ENCODE results near the gene CCNI. TPM values are rescaled to one million over a fixed set of nuclear protein-coding genes. Genes with fewer than 3 reads are reported as not detected.

CCNI gene
- total and polyA plus RNA-seq, 3 experiments from 2014 or later, result 191 to 325 (median 206) TPM

DNA sequence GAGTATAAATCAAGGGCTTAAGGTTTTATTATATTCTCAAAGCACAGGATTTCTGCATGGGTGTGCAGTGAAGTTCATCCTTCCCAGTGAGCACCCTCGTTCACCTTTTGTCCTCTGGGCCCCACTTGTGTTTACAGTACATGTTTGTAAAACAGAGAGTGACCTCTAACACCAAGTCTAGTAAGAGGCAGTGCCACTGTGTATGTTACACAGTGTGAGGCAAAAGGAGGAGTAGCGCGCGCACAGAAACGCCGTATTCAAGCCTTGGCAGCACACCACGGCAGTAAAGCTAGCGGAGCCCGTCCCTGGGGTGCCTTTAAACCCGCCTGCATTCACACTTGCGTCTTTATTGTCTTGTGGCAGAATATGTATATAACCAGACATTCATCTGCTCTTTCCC lies 51.9 kb downstream of the CCNI start:
- Histone ChIP-seq H3K4me1 (ENCODE audit: insufficient read depth, low read length) (peaks cover 11% of the 10 kb centered on the region), H3K27me3 (ENCODE audit: insufficient read depth, low read length, poor library complexity, severe bottlenecking) (no peaks in the 10 kb centered on the region), H3K27ac (ENCODE audit: low read depth, low read length) (no peak overlapping the region), H3K9me3 (ENCODE audit: low read length) (no peaks in the 10 kb centered on the region), H3K36me3 (ENCODE audit: insufficient read depth, low read length) (peaks cover 6% of the 10 kb centered on the region), H3K4me3 (ENCODE audit: low read length) (no peak overlapping the region)
- Mint-ChIP-seq H3K36me3 (peaks cover 20 to 80% (median 40%) of the 10 kb centered on the region in 3 donors), H3K27me3 (no peaks in the 10 kb centered on the region), H3K4me3 (no peak overlapping the region), H3K9me3 (no peaks in the 10 kb centered on the region), H3K4me1 (peaks cover 5 to 13% (median 8%) of the 10 kb centered on the region in 3 donors), H3K27ac (no peak overlapping the region)
- no peak for DNase-seq
- ChIA-PET CTCF (no interaction called here), POLR2A (no interaction called here)

- Histone ChIP-seq H3K27ac (ENCODE audit: low read depth, low read length) (no peak overlapping the region), H3K9me3 (ENCODE audit: low read length) (no peaks in the 10 kb centered on the region), H3K27me3 (ENCODE audit: insufficient read depth, low read length, poor library complexity, severe bottlenecking) (no peaks in the 10 kb centered on the region), H3K36me3 (ENCODE audit: insufficient read depth, low read length) (peaks cover 6% of the 10 kb centered on the region), H3K4me3 (ENCODE audit: low read length) (no peak overlapping the region), H3K4me1 (ENCODE audit: insufficient read depth, low read length) (peaks cover 1% of the 10 kb centered on the region)
- DNase-seq, result no peak
- ChIA-PET CTCF (no interaction called here), POLR2A (no interaction called here)
- no peaks in the 10 kb centered on the region for H3K9me3 Mint-ChIP-seq
- no peaks in the 10 kb centered on the region for H3K27me3 Mint-ChIP-seq
- H3K4me1 Mint-ChIP-seq, result peaks cover 0 to 4% (median 0%) of the 10 kb centered on the region in 3 donors
- no peak overlapping the region for H3K27ac Mint-ChIP-seq
- no peak overlapping the region for H3K4me3 Mint-ChIP-seq
- H3K36me3 Mint-ChIP-seq, result peaks cover 21 to 72% (median 41%) of the 10 kb centered on the region in 3 donors
These were observed 53.1 kb downstream of the CCNI start for GRCh38 chr4:77022560-77023179.

DNA sequence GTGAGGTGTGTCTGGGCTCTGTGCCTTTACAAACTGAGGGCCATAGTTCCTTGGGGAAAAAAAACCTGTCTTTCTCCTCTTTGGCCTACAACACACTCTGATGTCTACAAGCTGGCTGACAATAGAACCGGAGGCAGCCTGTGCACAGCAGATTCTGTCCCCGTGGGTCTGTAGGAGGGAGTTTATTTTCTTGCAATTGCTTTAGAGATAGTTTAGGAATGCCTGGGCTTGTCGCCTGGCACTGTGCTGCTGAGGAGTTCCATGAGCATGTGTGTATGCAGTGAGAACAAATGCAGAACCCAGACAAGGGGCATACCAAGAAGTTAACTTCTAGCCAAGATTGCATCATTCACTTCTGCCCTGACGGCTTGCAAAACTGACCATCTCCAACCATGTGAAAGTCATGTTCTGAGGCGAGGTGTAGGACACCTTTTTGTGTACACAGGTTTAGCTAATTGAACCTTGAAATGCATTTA lies 54.1 kb downstream of the CCNI start:
- H3K4me3 ChIP-seq (ENCODE audit: low read length), result no peak overlapping the region
- Mint-ChIP-seq H3K4me3 (no peak overlapping the region), H3K4me1 (no peaks in the 10 kb centered on the region), H3K27ac (no peak overlapping the region), H3K9me3 (no peaks in the 10 kb centered on the region), H3K27me3 (no peaks in the 10 kb centered on the region), H3K36me3 (peaks cover 21 to 72% (median 39%) of the 10 kb centered on the region in 3 donors)
- ChIA-PET CTCF (no interaction called here), POLR2A (no interaction called here)
- no peak overlapping the region for H3K27ac ChIP-seq (ENCODE audit: low read depth, low read length)
- H3K27me3 ChIP-seq (ENCODE audit: insufficient read depth, low read length, poor library complexity, severe bottlenecking), result no peaks in the 10 kb centered on the region
- no peaks in the 10 kb centered on the region for H3K9me3 ChIP-seq (ENCODE audit: low read length)
- no peaks in the 10 kb centered on the region for H3K4me1 ChIP-seq (ENCODE audit: insufficient read depth, low read length)
- no peak for DNase-seq
- H3K36me3 ChIP-seq (ENCODE audit: insufficient read depth, low read length), result peaks cover 6% of the 10 kb centered on the region

- H3K36me3 Mint-ChIP-seq, result peaks cover 17 to 73% (median 42%) of the 10 kb centered on the region in 3 donors
These were observed 55.8 kb downstream of the CCNI start for GRCh38 chr4:77020017-77020416.

DNA sequence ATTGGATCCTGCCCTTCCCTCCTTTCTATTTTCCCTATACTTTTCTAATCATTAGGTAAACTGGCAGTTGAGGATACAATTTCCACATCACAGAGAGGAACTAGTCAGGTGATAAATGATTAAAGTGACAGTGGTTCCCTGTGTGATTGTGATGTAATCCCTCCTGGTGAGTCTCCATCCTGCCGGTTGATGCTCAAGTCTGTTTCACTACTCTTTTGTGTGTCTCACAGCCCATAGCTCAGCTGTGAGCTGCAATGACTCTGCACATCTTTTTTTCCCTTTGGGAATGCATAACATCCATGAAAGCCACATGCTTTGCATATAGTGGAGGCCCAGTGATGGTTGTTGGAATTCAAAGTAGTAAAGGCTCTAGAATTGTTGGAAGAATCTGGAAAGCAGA lies 60.4 kb downstream of the CCNI start:
- Mint-ChIP-seq H3K4me3 (no peak overlapping the region), H3K27me3 (no peaks in the 10 kb centered on the region), H3K4me1 (peaks cover 9 to 18% (median 16%) of the 10 kb centered on the region in 3 donors), H3K36me3 (peaks cover 14 to 53% (median 27%) of the 10 kb centered on the region in 3 donors), H3K27ac (no peak overlapping the region), H3K9me3 (no peaks in the 10 kb centered on the region)
- Histone ChIP-seq H3K9me3 (ENCODE audit: low read length) (no peaks in the 10 kb centered on the region), H3K36me3 (ENCODE audit: insufficient read depth, low read length) (no peaks in the 10 kb centered on the region), H3K27me3 (ENCODE audit: insufficient read depth, low read length, poor library complexity, severe bottlenecking) (no peaks in the 10 kb centered on the region), H3K4me1 (ENCODE audit: insufficient read depth, low read length) (peaks cover 16% of the 10 kb centered on the region), H3K4me3 (ENCODE audit: low read length) (no peak overlapping the region), H3K27ac (ENCODE audit: low read depth, low read length) (no peak overlapping the region)
- CTCF ChIA-PET, result no interaction called here
- DNase-seq, result no peak
- POLR2A ChIA-PET, result no interaction called here

More at GRCh38 chr4:77020017-77020416, 55.8 kb downstream of the CCNI start:
- Histone ChIP-seq H3K27ac (ENCODE audit: low read depth, low read length) (no peak overlapping the region), H3K36me3 (ENCODE audit: insufficient read depth, low read length) (peaks cover 6% of the 10 kb centered on the region), H3K4me1 (ENCODE audit: insufficient read depth, low read length) (peaks cover 2% of the 10 kb centered on the region), H3K4me3 (ENCODE audit: low read length) (no peak overlapping the region), H3K27me3 (ENCODE audit: insufficient read depth, low read length, poor library complexity, severe bottlenecking) (no peaks in the 10 kb centered on the region), H3K9me3 (ENCODE audit: low read length) (no peaks in the 10 kb centered on the region)
- DNase-seq, result no peak
- CTCF ChIA-PET, result no interaction called here
- Mint-ChIP-seq H3K9me3 (no peaks in the 10 kb centered on the region), H3K4me3 (no peak overlapping the region), H3K27me3 (no peaks in the 10 kb centered on the region), H3K27ac (no peak overlapping the region), H3K4me1 (no peaks in the 10 kb centered on the region)
- POLR2A ChIA-PET, result no interaction called here

DNA sequence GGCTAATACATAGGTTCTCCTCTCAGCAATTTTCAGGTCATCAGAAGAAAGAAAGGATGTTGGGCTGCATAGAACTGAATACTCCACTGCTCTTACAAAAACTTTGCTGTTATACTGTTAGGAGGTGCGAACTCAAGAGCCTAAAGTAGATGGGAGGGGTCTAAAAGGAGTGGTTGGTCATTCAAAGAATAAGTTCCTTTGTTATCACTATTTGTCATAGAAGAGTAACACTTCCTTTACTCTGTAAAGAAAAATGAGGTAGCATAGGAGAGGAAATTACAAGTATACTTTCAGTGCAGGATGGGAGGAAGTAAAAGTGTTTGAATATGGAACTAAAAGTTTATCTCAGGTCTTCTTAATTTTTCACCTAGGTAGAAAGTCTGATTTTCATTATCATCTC lies 61.5 kb downstream of the CCNI start:
- no peak for DNase-seq
- POLR2A ChIA-PET, result no interaction called here
- CTCF ChIA-PET, result no interaction called here
- Mint-ChIP-seq H3K9me3 (no peaks in the 10 kb centered on the region), H3K36me3 (peaks cover 13 to 43% (median 18%) of the 10 kb centered on the region in 3 donors), H3K4me3 (no peak overlapping the region), H3K27ac (peak overlapping the region in 3 of 8 donors; percentile 2 to 48 (median 38)), H3K27me3 (no peaks in the 10 kb centered on the region), H3K4me1 (peaks cover 14 to 24% (median 21%) of the 10 kb centered on the region in 3 donors)
- Histone ChIP-seq H3K27me3 (ENCODE audit: insufficient read depth, low read length, poor library complexity, severe bottlenecking) (no peaks in the 10 kb centered on the region), H3K4me1 (ENCODE audit: insufficient read depth, low read length) (peaks cover 23% of the 10 kb centered on the region), H3K27ac (ENCODE audit: low read depth, low read length) (no peak overlapping the region), H3K9me3 (ENCODE audit: low read length) (no peaks in the 10 kb centered on the region), H3K36me3 (ENCODE audit: insufficient read depth, low read length) (no peaks in the 10 kb centered on the region), H3K4me3 (ENCODE audit: low read length) (no peak overlapping the region)

GRCh38 chr4:77012726-77013125 lies 63.1 kb downstream of the CCNI start:
- no peaks in the 10 kb centered on the region for H3K9me3 ChIP-seq (ENCODE audit: low read length)
- DNase-seq, result no peak
- no peaks in the 10 kb centered on the region for H3K27me3 ChIP-seq (ENCODE audit: insufficient read depth, low read length, poor library complexity, severe bottlenecking)
- Mint-ChIP-seq H3K9me3 (no peaks in the 10 kb centered on the region), H3K36me3 (peaks cover 9 to 37% (median 15%) of the 10 kb centered on the region in 3 donors), H3K27ac (peak overlapping the region in 1 of 8 donors; percentile 69), H3K4me3 (no peak overlapping the region), H3K27me3 (no peaks in the 10 kb centered on the region), H3K4me1 (peaks cover 28 to 39% (median 37%) of the 10 kb centered on the region in 3 donors)
- no peak overlapping the region for H3K4me3 ChIP-seq (ENCODE audit: low read length)
- ChIA-PET POLR2A (no interaction called here), CTCF (no interaction called here)
- H3K36me3 ChIP-seq (ENCODE audit: insufficient read depth, low read length), result no peaks in the 10 kb centered on the region
- peaks cover 38% of the 10 kb centered on the region for H3K4me1 ChIP-seq (ENCODE audit: insufficient read depth, low read length)
- no peak overlapping the region for H3K27ac ChIP-seq (ENCODE audit: low read depth, low read length)

DNA sequence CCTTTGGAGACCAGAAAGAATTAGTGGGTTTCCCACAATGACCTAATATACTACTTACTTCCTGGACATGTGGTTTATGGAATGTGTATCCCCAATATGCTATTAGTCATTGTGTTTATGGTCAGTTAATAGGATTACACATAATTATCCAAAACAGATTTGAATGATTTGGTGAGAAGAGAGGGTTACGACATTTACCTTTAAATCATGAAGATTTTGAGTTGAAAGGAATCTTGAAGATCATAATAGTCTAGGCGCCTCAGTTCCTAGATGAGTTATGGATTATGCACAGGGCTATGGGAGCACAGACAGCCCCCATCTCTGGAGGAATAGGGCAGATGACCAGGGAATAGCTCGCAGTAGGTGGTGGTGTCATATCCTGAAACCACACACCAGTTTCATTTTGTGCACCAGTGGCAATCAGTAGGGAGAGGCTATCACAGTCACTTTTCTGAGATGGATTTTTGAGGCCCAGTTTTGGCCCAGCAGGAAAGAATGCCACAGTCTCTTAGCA lies 64.9 kb downstream of the CCNI start:
- H3K27me3 Mint-ChIP-seq, result no peaks in the 10 kb centered on the region
- Histone ChIP-seq H3K27ac (ENCODE audit: low read depth, low read length) (no peak overlapping the region), H3K27me3 (ENCODE audit: insufficient read depth, low read length, poor library complexity, severe bottlenecking) (no peaks in the 10 kb centered on the region), H3K9me3 (ENCODE audit: low read length) (no peaks in the 10 kb centered on the region), H3K4me3 (ENCODE audit: low read length) (no peak overlapping the region), H3K36me3 (ENCODE audit: insufficient read depth, low read length) (no peaks in the 10 kb centered on the region), H3K4me1 (ENCODE audit: insufficient read depth, low read length) (peaks cover 49% of the 10 kb centered on the region)
- peaks cover 9 to 33% (median 15%) of the 10 kb centered on the region in 3 donors for H3K36me3 Mint-ChIP-seq
- no peaks in the 10 kb centered on the region for H3K9me3 Mint-ChIP-seq
- ChIA-PET POLR2A (no interaction called here), CTCF (no interaction called here)
- H3K27ac Mint-ChIP-seq, result peak overlapping the region in 2 of 8 donors; percentile 22 to 62
- no peak overlapping the region for H3K4me3 Mint-ChIP-seq
- H3K4me1 Mint-ChIP-seq, result peaks cover 39 to 51% (median 48%) of the 10 kb centered on the region in 3 donors
- no peak for DNase-seq

Data from CD8-positive, alpha-beta memory T cell (primary cell).